GM12878 (cell line): Measurements from ENCODE around the gene MFSD11.

Experiments used
- FOS ChIP-seq: IDR thresholded peaks from 3 replicates; pipeline ENCODE4 v1.6.1; 2011; ENCODE audit warnings: borderline replicate concordance; ENCODE audit not compliant: insufficient read length; ENCODE audit errors: extremely low read depth
- NFIC ChIP-seq: IDR thresholded peaks from 2 replicates; pipeline ENCODE4 v1.6.1; 2012; ENCODE audit warnings: low read depth, mild to moderate bottlenecking, inconsistent platforms, low read length, moderate library complexity
- POLR2AphosphoS5 ChIP-seq: IDR thresholded peaks from 2 replicates; pipeline ENCODE4 v1.6.1; 2011; ENCODE audit warnings: mild to moderate bottlenecking, low read length, inconsistent platforms
- YY1 ChIP-seq: IDR thresholded peaks from 2 replicates; pipeline ENCODE4 v1.6.1; 2011; ENCODE audit warnings: low read depth, mild to moderate bottlenecking, low read length
- TF ChIP-seq, protein P1 (sequence below): IDR thresholded peaks from 2 replicates; pipeline ENCODE4 v1.6.1; 2011; ENCODE audit warnings: low read depth, low read length, improper control_type of control experiment, borderline replicate concordance

DNA sequence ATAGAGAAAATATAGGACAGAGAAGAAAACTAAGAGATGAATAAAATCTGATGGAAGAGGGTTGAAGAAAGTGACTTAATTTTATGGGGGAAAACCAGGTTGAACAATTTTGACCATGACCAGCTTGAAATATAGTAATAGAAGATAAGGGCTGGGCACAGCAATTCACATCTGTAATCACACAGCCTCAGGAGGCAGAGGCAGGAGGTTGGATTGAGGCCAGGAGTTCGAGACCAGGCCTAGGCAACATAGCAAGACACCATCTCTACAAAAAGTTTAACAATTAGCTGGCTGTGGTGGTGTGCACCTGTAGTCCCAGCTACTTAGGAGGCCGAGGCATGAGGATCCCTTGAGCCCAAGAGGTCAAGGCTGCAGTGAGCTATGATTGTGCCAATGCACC lies 35.8 kb upstream of the MFSD11 start:
- no peak for TF ChIP-seq FOS
- TF ChIP-seq POLR2AphosphoS5, result no peak
- no peak for TF ChIP-seq YY1
- TF ChIP-seq, protein P1, sequence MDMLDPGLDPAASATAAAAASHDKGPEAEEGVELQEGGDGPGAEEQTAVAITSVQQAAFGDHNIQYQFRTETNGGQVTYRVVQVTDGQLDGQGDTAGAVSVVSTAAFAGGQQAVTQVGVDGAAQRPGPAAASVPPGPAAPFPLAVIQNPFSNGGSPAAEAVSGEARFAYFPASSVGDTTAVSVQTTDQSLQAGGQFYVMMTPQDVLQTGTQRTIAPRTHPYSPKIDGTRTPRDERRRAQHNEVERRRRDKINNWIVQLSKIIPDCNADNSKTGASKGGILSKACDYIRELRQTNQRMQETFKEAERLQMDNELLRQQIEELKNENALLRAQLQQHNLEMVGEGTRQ, result no peak
- no peak for TF ChIP-seq NFIC
